ENCODE results near the gene MYO7B.

MYO7B gene

GRCh38 chr2:127664895-127665225 lies 129.4 kb downstream of the MYO7B start:
- no peak overlapping the region for H3K4me3 ChIP-seq (ENCODE audit: low read depth, low read length)
- no peak for DNase-seq (ENCODE audit: low read depth)

GRCh38 chr2:127665267-127665893 lies 129.9 kb downstream of the MYO7B start:
- no peak overlapping the region for H3K4me3 ChIP-seq (ENCODE audit: low read depth, low read length)
- no peak for DNase-seq (ENCODE audit: low read depth)

GRCh38 chr2:127669056-127669455 lies 133.6 kb downstream of the MYO7B start:
- no peak for DNase-seq (ENCODE audit: low read depth)
- H3K4me3 ChIP-seq (ENCODE audit: low read depth, low read length) = no peak overlapping the region

- no peak overlapping the region for H3K4me3 ChIP-seq (ENCODE audit: low read depth, low read length)
- DNase-seq (ENCODE audit: low read depth) = no peak
These were observed 134.8 kb downstream of the MYO7B start for GRCh38 chr2:127670055-127670956.

GRCh38 chr2:127670957-127671290 lies 135.4 kb downstream of the MYO7B start:
- H3K4me3 ChIP-seq (ENCODE audit: low read depth, low read length) = no peak overlapping the region
- no peak for DNase-seq (ENCODE audit: low read depth)

- no peak overlapping the region for H3K4me3 ChIP-seq (ENCODE audit: low read depth, low read length)
- DNase-seq (ENCODE audit: low read depth) = no peak
These were observed 136.2 kb downstream of the MYO7B start for GRCh38 chr2:127671557-127672302.

GRCh38 chr2:127672341-127673224 lies 137.1 kb downstream of the MYO7B start:
- H3K4me3 ChIP-seq (ENCODE audit: low read depth, low read length) = no peak overlapping the region
- DNase-seq (ENCODE audit: low read depth) = no peak

- H3K4me3 ChIP-seq (ENCODE audit: low read depth, low read length) = no peak overlapping the region
- DNase-seq (ENCODE audit: low read depth) = no peak
These were observed 138.0 kb downstream of the MYO7B start for GRCh38 chr2:127673291-127674069.

- H3K4me3 ChIP-seq (ENCODE audit: low read depth, low read length) = peak overlapping the region; percentile 43
- DNase-seq (ENCODE audit: low read depth) = no peak
These were observed 139.0 kb downstream of the MYO7B start for GRCh38 chr2:127674241-127675209.

- peak within 1 kb of the TSS; percentile 52 for H3K4me3 ChIP-seq (ENCODE audit: low read depth, low read length)
- no peak for DNase-seq (ENCODE audit: low read depth)
These were observed 140.1 kb downstream of the MYO7B start, which contains the start of gene LIMS2 for GRCh38 chr2:127675331-127676261. Gene LIMS2 (minus strand): TSS chr2:127675530. CDS start chr2:127675024, 506 bp downstream.

- DNase-seq (ENCODE audit: low read depth) = no peak
- no peak overlapping the region for H3K4me3 ChIP-seq (ENCODE audit: low read depth, low read length)
These were observed 141.4 kb downstream of the MYO7B start for GRCh38 chr2:127676906-127677305.

GRCh38 chr2:127678531-127678930 lies 143.0 kb downstream of the MYO7B start:
- no peak for DNase-seq (ENCODE audit: low read depth)
- H3K4me3 ChIP-seq (ENCODE audit: low read depth, low read length) = no peak overlapping the region

GRCh38 chr2:127678991-127679390 lies 143.5 kb downstream of the MYO7B start:
- no peak overlapping the region for H3K4me3 ChIP-seq (ENCODE audit: low read depth, low read length)
- no peak for DNase-seq (ENCODE audit: low read depth)

- DNase-seq (ENCODE audit: low read depth) = no peak
- H3K4me3 ChIP-seq (ENCODE audit: low read depth, low read length) = no peak overlapping the region
These were observed 144.3 kb downstream of the MYO7B start for GRCh38 chr2:127679680-127680361.

GRCh38 chr2:127680706-127681287 lies 145.3 kb downstream of the MYO7B start:
- no peak overlapping the region for H3K4me3 ChIP-seq (ENCODE audit: low read depth, low read length)
- DNase-seq (ENCODE audit: low read depth) = no peak
